Measurements from ENCODE around the gene EXT2. TPM values are rescaled to one million over a fixed set of nuclear protein-coding genes. Genes with fewer than 3 reads are reported as not detected.

The EXT2 gene
- total and polyA plus RNA-seq, 2 experiments from 2014 or later, result 44.1 to 53.1 TPM

GRCh38 chr11:44219830-44220796 is 124.6 kb downstream of the EXT2 start:
- Histone ChIP-seq H3K4me3 (no peak overlapping the region), H3K36me3 (no peaks in the 10 kb centered on the region), H3K9me3 (ENCODE audit: low read depth) (no peaks in the 10 kb centered on the region), H3K27me3 (no peaks in the 10 kb centered on the region), H3K27ac (no peak overlapping the region), H3K4me1 (ENCODE audit: low read depth) (peaks cover 8% of the 10 kb centered on the region)
- no peak for DNase-seq (ENCODE audit: low read depth in 1 of 2, low spot score in 1 of 2)
- no peak for TF ChIP-seq CTCF (IDR thresholded peaks at IDR 0.05; ENCODE audit: low read depth, low read length)

GRCh38 chr11:44221456-44221855 is 126.0 kb downstream of the EXT2 start:
- no peak for TF ChIP-seq CTCF (IDR thresholded peaks at IDR 0.05; ENCODE audit: low read depth, low read length)
- Histone ChIP-seq H3K9me3 (ENCODE audit: low read depth) (no peaks in the 10 kb centered on the region), H3K27ac (no peak overlapping the region), H3K36me3 (no peaks in the 10 kb centered on the region), H3K4me3 (no peak overlapping the region), H3K4me1 (ENCODE audit: low read depth) (peaks cover 8% of the 10 kb centered on the region), H3K27me3 (no peaks in the 10 kb centered on the region)
- peak in 1 of 2 donors; percentile 58 for DNase-seq (ENCODE audit: low read depth in 1 of 2, low spot score in 1 of 2)

DNA sequence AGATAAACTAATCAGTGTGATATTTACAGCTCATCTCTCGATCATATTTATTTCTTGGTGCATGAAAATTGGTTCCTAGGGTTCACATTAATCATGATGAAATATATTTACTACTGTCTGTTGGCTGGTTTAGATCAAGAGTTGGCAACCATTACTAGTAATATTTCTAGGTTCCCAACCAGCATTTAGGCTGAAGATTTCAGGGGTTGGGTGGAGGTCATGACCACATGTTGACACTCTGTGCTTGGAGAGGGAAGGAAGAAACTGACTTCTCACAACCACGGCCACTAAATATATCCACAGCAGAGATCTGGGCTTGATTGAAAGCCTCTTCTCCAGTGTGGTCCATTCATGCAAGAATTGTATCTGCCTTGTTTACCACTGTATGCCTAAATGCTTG is 126.5 kb downstream of the EXT2 start:
- Histone ChIP-seq H3K4me1 (ENCODE audit: low read depth) (peaks cover 8% of the 10 kb centered on the region), H3K9me3 (ENCODE audit: low read depth) (no peaks in the 10 kb centered on the region), H3K36me3 (no peaks in the 10 kb centered on the region), H3K27ac (no peak overlapping the region), H3K4me3 (no peak overlapping the region), H3K27me3 (no peaks in the 10 kb centered on the region)
- DNase-seq (ENCODE audit: low read depth in 1 of 2, low spot score in 1 of 2), result peak in 1 of 2 donors; percentile 11
- no peak for TF ChIP-seq CTCF (IDR thresholded peaks at IDR 0.05; ENCODE audit: low read depth, low read length)

DNA sequence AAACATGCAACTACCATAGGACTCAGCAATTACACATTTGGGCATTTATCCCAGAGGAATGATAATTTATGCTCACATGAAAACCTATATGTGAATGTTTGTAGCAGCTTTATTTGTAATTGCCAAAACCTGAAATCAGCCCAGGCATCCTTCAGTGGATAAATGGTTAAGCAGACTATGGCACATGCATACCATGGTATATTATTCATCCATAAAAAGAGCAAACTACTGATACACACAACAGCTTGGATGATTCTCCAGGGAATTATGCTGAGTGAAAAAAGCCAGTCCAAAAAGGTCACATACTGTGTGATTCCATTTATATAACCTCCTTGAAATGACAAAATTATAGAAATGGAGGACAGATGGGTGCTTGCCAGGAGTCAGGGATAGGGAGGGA is 127.8 kb downstream of the EXT2 start:
- Histone ChIP-seq H3K4me3 (no peak overlapping the region), H3K9me3 (ENCODE audit: low read depth) (no peaks in the 10 kb centered on the region), H3K27ac (no peak overlapping the region), H3K36me3 (no peaks in the 10 kb centered on the region), H3K27me3 (no peaks in the 10 kb centered on the region), H3K4me1 (ENCODE audit: low read depth) (peaks cover 8% of the 10 kb centered on the region)
- peak in 1 of 2 donors; percentile 50 for DNase-seq (ENCODE audit: low read depth in 1 of 2, low spot score in 1 of 2)
- no peak for TF ChIP-seq CTCF (IDR thresholded peaks at IDR 0.05; ENCODE audit: low read depth, low read length)

DNA sequence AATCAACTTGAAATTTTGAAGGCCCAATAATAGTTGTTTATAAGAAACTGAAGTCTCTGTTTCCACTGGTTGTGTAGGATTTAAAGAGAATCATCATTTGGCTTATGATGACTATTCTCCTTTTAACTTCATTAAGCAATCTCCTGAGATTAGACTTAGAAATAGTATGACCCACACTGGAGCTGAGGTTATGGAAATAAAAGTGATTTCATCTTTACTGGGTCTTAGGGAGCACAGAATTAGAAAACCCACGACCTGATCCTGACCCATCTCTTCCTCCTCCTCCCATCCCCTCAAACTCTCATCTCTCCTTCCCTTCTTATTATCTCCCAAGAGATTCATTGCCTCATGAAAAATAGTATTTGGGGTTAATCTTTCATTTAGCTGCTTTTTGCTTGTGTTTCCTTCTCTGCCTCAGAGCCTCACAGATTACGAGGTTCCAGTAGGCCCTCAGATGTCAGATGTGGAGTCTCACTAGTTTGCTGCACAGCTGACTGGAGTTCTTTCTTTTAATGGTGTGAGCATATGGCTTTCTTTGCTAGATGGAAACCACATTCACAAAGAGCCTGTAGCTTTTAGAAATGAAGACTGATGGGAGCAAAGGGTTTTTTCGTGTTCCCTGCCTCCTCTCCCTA is 129.5 kb downstream of the EXT2 start:
- DNase-seq (ENCODE audit: low read depth in 1 of 2, low spot score in 1 of 2), result peak in 1 of 2 donors; percentile 20
- TF ChIP-seq CTCF (IDR thresholded peaks at IDR 0.05; ENCODE audit: low read depth, low read length), result no peak
- Histone ChIP-seq H3K4me3 (no peak overlapping the region), H3K36me3 (no peaks in the 10 kb centered on the region), H3K27me3 (no peaks in the 10 kb centered on the region), H3K4me1 (ENCODE audit: low read depth) (peaks cover 10% of the 10 kb centered on the region), H3K9me3 (ENCODE audit: low read depth) (no peaks in the 10 kb centered on the region), H3K27ac (no peak overlapping the region)

All from cardiac muscle cell (in vitro differentiated cells and primary cell).